GM12864 (cell line): ENCODE data around the gene VEPH1.
A peak's percentile ranks its signal among the peaks of the same experiment; 100 is the strongest.

ENCODE experiments used
- DNase-seq: peaks from one replicate; pipeline ENCODE4 v3.0.0-alpha.2; 2011; ENCODE audit warnings: low read depth
- H3K4me3 ChIP-seq: 2 replicates; pipeline ENCODE4 v1.5.1; 2011; ENCODE audit warnings: mild to moderate bottlenecking, low read depth, low read length, control low read depth
- TF ChIP-seq, protein P1 (sequence below): IDR thresholded peaks from 2 replicates; pipeline ENCODE4 v1.5.1; 2011; ENCODE audit warnings: low read depth, mild to moderate bottlenecking, moderate library complexity, low read length, control low read depth, inconsistent platforms; ENCODE audit errors: missing control alignments

Gene VEPH1

DNA sequence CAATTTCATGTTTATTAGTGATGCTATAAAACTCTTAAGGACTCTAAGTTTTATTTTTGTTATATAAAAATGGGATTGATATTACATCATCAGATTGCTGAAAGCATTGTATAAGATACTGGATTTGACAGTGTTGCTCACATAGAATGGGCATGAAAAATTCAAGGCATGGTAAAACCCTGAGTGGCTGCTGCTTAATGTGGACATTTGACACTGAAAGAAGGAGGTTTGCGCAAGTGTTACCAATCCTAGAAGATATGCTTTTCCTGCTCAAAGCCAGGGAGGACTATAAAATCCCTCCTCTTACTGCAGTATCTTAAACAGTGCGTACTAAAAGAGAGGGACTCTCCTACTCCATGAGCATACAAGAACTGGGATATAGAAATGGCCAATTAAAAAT is 132.3 kb downstream of the VEPH1 start:
- no peak overlapping the region for H3K4me3 ChIP-seq
- no peak for DNase-seq
- TF ChIP-seq, protein P1, sequence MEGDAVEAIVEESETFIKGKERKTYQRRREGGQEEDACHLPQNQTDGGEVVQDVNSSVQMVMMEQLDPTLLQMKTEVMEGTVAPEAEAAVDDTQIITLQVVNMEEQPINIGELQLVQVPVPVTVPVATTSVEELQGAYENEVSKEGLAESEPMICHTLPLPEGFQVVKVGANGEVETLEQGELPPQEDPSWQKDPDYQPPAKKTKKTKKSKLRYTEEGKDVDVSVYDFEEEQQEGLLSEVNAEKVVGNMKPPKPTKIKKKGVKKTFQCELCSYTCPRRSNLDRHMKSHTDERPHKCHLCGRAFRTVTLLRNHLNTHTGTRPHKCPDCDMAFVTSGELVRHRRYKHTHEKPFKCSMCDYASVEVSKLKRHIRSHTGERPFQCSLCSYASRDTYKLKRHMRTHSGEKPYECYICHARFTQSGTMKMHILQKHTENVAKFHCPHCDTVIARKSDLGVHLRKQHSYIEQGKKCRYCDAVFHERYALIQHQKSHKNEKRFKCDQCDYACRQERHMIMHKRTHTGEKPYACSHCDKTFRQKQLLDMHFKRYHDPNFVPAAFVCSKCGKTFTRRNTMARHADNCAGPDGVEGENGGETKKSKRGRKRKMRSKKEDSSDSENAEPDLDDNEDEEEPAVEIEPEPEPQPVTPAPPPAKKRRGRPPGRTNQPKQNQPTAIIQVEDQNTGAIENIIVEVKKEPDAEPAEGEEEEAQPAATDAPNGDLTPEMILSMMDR, result no peak

GRCh38 chr3:157369727-157370421 is 133.3 kb downstream of the VEPH1 start:
- TF ChIP-seq, protein P1, result no peak
- H3K4me3 ChIP-seq, result no peak overlapping the region
- DNase-seq, result no peak

- TF ChIP-seq, protein P1, result peak; percentile 6
- H3K4me3 ChIP-seq, result no peak overlapping the region
- no peak for DNase-seq
Observed at GRCh38 chr3:157368171-157368570, 135.0 kb downstream of the VEPH1 start.

DNA sequence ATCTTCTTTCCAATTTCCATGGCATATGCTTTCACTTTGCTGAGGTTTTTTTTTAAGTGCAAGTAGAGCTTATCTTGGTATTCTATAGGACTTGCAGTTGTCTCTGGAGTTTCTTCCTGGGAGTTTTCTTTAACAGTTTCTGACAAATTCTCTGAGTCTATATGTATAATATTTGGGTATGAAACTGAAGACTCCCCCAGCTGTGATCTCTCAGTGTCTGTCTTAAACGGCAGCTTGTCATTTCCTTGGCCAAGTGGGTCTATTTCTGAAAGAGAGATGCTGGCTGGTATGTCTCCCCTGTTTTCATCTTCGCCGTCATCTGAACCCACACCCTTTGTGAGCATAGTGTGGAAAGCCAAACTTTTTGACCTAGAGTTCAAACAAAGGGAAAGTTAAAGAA is 139.8 kb downstream of the VEPH1 start:
- TF ChIP-seq, protein P1, result no peak
- no peak overlapping the region for H3K4me3 ChIP-seq
- DNase-seq, result no peak

DNA sequence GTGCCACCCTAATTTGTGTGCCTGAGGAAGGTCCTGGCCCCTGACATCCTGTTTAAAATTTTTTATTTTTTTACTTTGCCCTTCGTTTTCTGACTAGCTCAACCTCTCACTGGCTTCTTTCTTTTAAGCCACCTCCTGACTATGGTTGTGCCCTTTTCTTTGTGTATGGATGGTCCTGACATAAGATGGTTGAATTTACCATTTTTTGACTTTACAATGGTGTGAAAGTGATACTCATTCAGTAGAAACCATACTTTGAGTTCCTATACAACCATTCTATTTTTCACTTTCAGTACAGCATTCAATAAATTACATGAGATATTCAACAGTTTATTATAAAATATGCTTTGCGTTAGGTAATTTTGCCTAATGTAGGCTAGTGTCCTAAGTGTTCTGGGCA is 140.9 kb downstream of the VEPH1 start:
- no peak for DNase-seq
- H3K4me3 ChIP-seq, result no peak overlapping the region
- TF ChIP-seq, protein P1, result no peak

GRCh38 chr3:157360044-157360443 is 143.2 kb downstream of the VEPH1 start:
- H3K4me3 ChIP-seq, result no peak overlapping the region
- DNase-seq, result no peak
- TF ChIP-seq, protein P1, result no peak

DNA sequence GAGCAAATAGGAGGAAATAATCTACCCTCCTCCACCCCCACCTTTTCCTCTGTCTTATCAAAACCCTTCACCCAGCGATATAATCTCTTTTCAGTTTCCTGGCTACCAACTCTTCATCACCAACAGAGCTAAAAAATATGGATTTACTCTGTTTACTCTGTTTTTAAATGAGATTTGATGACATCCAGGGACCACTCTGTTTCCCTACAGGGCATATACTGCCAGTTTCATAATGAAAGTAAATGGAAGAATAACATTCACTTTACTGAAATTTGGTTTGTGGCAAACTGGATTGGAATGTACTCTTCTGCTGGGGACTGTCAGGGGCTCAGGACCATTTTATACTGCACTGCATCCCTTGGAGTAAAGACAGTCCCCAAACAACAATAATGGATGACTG is 146.7 kb downstream of the VEPH1 start:
- no peak for DNase-seq
- TF ChIP-seq, protein P1, result no peak

More for the DNA sequence above, 146.7 kb downstream of the VEPH1 start:
- H3K4me3 ChIP-seq, result no peak overlapping the region
